Measurements from ENCODE around the gene RPUSD4.
A peak's percentile ranks its signal among the peaks of the same experiment; 100 is the strongest.

RPUSD4 gene

DNA sequence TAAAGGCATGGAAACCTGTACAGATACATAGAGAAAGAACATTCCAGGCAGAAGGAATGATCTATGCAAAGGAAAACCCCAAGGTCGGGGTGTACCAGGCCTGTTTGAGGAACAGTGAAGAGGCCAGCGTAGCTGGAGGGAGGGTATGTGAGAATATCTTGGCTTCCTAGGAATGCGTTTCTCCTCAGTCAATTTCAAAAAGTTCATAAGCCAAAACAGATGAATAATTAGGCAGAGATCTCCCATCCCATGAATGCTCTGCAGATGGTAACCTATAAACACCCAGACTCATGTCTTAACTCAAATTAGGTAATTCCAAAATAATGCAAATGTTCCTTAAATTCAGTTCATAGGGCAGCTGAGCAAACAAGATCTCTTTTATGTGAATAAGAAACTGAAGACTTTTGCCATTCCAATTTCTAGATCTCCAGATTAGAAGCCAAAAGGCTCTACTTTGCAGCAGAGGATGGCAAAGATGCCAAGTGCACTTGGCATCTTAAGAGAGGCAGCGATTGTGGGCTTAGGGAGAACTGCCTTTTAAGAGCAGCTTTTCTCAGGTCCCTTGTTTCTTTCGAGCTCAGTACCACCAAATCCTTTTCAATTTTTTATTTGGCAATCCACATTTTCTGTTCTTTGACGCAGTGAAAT, 13.3 kb upstream of the RPUSD4 start:
- Mint-ChIP-seq H3K27ac (no peak overlapping the region), H3K9me3 (no peaks in the 10 kb centered on the region), H3K27me3 (no peaks in the 10 kb centered on the region), H3K4me1 (ENCODE audit: low read depth) (no peaks in the 10 kb centered on the region), H3K36me3 (ENCODE audit: low read depth) (peaks cover 8% of the 10 kb centered on the region), H3K4me3 (no peak overlapping the region)

DNA sequence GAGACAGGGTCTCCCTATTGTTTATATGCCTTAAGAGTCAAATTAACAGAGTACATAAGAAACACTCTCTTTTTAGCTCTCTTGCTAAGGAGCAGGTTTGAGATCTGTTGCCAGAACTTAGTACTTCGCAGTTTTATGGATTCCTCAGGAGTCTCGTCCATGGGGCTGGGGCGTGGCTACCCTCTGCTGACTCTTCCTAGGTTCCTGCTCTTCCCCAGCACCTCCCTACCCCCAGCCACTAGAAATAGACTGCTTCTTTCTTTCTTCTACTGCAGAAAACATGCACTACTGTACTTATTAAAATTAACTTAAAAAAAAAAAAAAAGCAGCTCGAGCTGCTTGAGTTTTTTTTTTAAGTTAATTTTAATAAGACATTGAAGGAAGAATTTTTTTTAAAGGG, 8.1 kb upstream of the RPUSD4 start:
- Mint-ChIP-seq H3K36me3 (ENCODE audit: low read depth) (peaks cover 5% of the 10 kb centered on the region), H3K4me1 (ENCODE audit: low read depth) (peaks cover 34% of the 10 kb centered on the region), H3K27ac (no peak overlapping the region), H3K9me3 (no peaks in the 10 kb centered on the region), H3K27me3 (no peaks in the 10 kb centered on the region), H3K4me3 (no peak overlapping the region)

DNA sequence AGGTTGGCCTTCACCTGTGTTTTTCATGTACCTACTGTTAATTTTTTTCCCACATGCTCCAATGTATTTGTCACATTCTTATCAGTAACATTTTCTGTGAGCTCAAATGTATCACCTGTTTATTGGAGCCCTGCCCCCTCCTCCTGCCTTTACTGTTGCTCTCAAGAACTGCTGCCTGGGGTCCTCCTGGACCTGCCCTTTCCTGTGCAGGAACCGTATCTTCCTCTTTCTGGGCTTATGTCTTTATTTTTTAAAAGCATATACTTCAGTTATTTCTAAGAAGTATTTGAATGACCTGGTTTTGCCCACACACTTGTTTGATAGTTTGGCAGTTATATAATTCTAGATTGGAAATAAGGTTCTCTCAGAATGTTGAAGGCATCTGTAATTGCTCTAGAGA, 6.0 kb upstream of the RPUSD4 start:
- Mint-ChIP-seq H3K27me3 (no peaks in the 10 kb centered on the region), H3K4me3 (no peak overlapping the region), H3K9me3 (no peaks in the 10 kb centered on the region), H3K4me1 (ENCODE audit: low read depth) (peaks cover 52% of the 10 kb centered on the region), H3K27ac (peak overlapping the region; percentile 4), H3K36me3 (ENCODE audit: low read depth) (peaks cover 3% of the 10 kb centered on the region)

DNA sequence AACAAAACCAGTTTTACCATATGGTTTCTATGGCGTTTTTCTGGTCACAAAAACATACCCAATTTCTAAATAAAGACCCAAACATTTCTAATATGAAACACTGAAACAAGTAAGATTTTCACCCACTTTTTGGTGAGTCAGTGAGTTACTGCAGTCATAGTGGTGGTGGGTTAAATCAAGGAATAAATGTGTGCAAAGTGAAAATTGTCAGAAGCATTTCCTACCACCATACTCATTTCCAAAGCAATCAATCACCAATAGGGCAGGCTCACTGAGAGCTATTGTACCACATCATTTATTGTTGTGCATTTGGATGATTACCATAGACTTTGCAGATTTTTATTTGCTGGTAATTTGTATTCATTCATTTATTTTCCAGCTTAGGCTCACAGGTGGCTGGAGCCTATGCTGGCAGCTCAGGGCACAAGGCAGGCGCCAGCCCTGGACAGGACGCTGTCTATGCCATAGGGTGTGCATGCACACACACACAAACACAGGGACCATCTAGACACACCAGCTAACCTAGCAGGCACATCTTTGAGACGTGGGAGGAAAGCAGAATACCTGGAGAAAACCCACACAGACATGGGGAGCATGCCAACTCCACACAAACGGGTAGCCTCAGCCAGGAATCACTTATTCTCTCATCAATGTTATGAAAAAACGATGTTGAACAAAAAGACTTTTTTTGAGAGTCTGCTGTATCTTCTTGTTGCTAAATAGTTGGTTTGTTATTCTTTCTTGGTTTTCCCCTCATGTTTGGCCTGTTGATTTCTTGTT, 5.3 kb upstream of the RPUSD4 start:
- Mint-ChIP-seq H3K27me3 (no peaks in the 10 kb centered on the region), H3K36me3 (ENCODE audit: low read depth) (peaks cover 3% of the 10 kb centered on the region), H3K9me3 (no peaks in the 10 kb centered on the region), H3K4me1 (ENCODE audit: low read depth) (peaks cover 59% of the 10 kb centered on the region), H3K27ac (peak overlapping the region; percentile 9), H3K4me3 (no peak overlapping the region)

DNA sequence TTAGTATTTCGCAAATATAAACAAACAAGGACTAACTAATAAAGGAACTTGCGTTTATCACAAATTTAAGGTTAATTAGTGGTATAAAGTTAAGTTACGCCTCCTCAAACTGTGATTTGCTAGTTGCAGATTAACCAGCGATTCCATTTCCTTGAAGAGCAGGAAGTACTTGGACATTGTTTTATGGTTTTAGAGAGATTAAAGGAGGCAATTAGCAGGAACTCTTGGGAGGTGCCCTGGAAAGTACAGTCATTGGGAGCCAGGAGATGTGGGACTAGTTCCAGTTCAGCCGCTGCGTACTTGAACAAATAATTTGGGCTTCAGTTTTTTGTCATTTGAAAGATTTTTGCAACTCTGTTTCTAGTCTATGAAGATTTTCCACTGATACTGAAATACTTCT, 3.4 kb upstream of the RPUSD4 start:
- Mint-ChIP-seq H3K4me1 (ENCODE audit: low read depth) (peaks cover 76% of the 10 kb centered on the region), H3K4me3 (no peak overlapping the region), H3K36me3 (ENCODE audit: low read depth) (peaks cover 8% of the 10 kb centered on the region), H3K27ac (no peak overlapping the region), H3K9me3 (no peaks in the 10 kb centered on the region), H3K27me3 (no peaks in the 10 kb centered on the region)

DNA sequence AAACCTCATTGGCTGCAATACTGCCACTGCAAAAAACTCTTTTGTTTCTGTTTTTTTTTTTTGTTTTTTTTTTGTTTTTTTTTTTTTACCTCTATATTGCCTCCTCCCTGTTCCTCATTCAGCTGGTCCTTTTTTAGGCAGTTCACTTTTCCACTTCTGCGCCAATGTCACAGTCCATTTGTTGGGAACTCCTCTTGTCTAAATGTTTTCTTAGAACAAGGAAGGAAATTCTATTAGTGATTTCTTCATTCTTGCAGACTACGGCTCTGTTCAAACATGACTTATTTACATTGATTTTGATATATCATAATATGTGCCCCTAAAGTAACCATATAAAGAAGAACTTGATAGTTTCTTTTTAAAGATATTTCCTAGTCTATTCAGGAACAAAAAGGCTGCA, 3.0 kb upstream of the RPUSD4 start:
- H3K36me3 Mint-ChIP-seq (ENCODE audit: low read depth): peaks cover 12% of the 10 kb centered on the region
- no peaks in the 10 kb centered on the region for H3K27me3 Mint-ChIP-seq
- H3K27ac Mint-ChIP-seq: no peak overlapping the region
- no peak overlapping the region for H3K4me3 Mint-ChIP-seq
- H3K9me3 Mint-ChIP-seq: no peaks in the 10 kb centered on the region
- peaks cover 80% of the 10 kb centered on the region for H3K4me1 Mint-ChIP-seq (ENCODE audit: low read depth)

DNA sequence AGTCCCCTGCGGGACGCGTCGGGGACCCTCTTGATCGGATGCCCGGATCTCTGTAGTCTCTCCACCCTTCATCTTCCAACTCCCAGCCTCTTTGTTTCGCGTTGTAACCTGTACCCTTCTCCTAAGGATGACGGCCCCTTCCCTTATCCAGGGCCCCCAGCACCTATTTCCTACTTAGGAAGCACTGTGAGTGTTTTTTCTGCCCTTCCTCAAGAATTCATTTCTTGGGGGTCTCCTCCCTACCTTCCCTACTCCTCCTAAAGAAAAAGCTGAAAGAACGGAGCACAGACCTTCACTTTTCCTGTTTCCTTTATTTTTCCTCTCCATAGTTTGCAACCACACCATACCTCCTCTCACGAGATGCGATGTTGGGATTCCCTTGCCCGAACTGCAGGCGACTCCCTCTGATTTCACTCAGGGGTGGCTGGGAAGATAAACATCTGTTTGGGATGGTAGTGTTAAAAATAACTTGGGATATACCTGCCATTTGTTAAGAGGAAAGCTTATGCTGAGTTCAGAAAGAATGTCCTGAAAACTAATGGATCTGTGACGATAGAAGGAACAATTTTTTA, 725 bp upstream of the RPUSD4 start:
- H3K9me3 Mint-ChIP-seq: no peaks in the 10 kb centered on the region
- peak overlapping the region; percentile 94 for H3K27ac Mint-ChIP-seq
- peaks cover 67% of the 10 kb centered on the region for H3K4me1 Mint-ChIP-seq (ENCODE audit: low read depth)
- H3K4me3 Mint-ChIP-seq: peak overlapping the region; percentile 94
- peaks cover 27% of the 10 kb centered on the region for H3K36me3 Mint-ChIP-seq (ENCODE audit: low read depth)
- no peaks in the 10 kb centered on the region for H3K27me3 Mint-ChIP-seq

DNA sequence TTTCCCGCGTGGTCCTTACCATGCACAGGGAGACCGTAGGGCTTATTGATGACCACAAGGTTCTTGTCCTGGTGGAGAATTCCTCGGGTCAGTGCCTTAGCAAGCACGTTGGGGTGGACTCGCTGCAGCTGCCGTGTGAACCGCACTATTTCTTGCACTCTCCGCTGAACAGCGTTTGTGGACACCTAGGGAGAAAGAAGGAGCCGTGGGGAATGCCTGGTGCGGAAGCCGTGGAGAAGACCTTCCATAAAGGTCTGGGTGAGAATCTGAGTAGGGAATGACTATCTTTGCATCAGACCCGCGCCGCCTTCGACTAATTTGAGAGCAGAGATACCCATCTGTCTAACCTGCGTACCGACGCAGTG, 597 bp downstream of the RPUSD4 start:
- peaks cover 38% of the 10 kb centered on the region for H3K36me3 Mint-ChIP-seq (ENCODE audit: low read depth)
- H3K4me1 Mint-ChIP-seq (ENCODE audit: low read depth): peaks cover 56% of the 10 kb centered on the region
- H3K9me3 Mint-ChIP-seq: no peaks in the 10 kb centered on the region
- peak overlapping the region; percentile 94 for H3K27ac Mint-ChIP-seq
- H3K27me3 Mint-ChIP-seq: no peaks in the 10 kb centered on the region
- peak overlapping the region; percentile 94 for H3K4me3 Mint-ChIP-seq

DNA sequence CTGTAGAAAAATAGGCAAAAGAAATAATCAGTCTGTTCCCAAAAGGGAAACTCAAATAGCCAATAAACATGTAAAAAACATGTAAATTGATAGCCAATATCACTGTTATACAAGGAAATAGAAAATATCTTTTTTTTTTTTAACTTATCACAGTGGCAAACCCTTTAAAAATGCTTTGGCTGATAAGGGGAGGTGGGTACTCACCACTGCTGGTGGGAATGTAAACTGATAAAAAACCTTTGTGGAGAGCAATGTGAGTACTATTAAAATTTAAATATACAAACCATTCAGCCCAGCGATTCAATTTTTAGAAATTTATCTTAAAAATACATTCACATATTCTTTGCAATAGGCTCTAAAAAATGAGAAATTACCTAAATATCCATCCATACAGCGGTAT, 3.6 kb downstream of the RPUSD4 start:
- Mint-ChIP-seq H3K9me3 (no peaks in the 10 kb centered on the region), H3K27me3 (no peaks in the 10 kb centered on the region), H3K36me3 (ENCODE audit: low read depth) (peaks cover 60% of the 10 kb centered on the region), H3K27ac (no peak overlapping the region), H3K4me1 (ENCODE audit: low read depth) (peaks cover 35% of the 10 kb centered on the region), H3K4me3 (no peak overlapping the region)

DNA sequence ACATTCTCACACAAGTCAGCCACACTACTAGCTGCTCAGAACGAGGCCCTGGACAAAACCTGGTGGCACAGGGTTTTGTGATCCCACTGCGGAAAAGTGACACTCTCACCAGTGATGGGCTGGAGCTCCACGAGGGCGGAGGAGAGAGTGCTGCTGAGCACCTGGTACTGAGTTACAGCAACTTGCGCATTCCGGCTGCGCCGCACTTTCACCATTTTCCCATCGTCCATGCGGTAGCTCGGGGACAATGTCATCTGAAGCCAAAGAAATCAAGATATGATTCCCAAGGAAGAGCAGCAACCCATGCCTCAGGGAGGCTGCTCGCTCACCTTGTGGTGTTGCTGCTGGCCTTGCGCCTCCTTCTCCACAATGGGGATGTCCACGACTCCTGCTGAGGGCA, 6.1 kb downstream of the RPUSD4 start:
- Mint-ChIP-seq H3K36me3 (ENCODE audit: low read depth) (peaks cover 81% of the 10 kb centered on the region), H3K27ac (no peak overlapping the region), H3K4me3 (no peak overlapping the region), H3K4me1 (ENCODE audit: low read depth) (peaks cover 12% of the 10 kb centered on the region), H3K27me3 (no peaks in the 10 kb centered on the region), H3K9me3 (no peaks in the 10 kb centered on the region)

DNA sequence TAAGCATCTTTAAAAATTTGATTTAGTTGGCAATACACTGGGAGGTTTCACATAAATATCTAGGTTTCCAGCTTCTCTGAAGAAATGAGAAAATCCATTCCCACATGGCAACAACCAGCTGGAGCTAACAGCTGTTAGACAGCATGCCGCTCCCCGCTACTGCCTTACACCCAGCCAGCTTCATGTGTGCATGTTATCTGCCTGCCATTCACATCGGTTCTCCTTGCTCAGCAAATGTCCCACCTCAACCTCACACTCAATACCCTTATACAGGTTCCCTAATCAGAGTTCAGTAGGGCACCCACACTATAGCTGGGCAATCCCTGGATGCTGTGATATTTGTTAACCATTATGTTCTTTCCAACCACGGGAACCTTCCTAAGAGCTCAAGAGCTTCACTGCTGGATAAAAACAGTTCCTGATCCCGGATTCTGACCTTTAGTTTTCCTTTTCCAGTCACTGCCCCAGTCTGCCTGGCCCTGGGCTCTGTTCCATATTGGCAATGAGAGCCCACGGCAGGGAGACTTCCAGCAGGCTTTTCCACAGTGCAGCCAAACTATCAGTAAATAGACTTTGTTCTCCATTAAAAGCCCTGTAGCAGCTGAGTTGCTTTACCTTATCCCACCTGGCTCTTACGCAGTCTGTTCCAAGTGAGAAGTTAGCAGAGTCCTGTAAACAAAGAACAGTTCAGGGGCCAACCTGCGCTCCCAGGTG, 8.6 kb downstream of the RPUSD4 start:
- no peaks in the 10 kb centered on the region for H3K4me1 Mint-ChIP-seq (ENCODE audit: low read depth)
- no peak overlapping the region for H3K4me3 Mint-ChIP-seq
- peaks cover 6% of the 10 kb centered on the region for H3K9me3 Mint-ChIP-seq
- no peak overlapping the region for H3K27ac Mint-ChIP-seq
- H3K36me3 Mint-ChIP-seq (ENCODE audit: low read depth): peaks cover 85% of the 10 kb centered on the region
- no peaks in the 10 kb centered on the region for H3K27me3 Mint-ChIP-seq

DNA sequence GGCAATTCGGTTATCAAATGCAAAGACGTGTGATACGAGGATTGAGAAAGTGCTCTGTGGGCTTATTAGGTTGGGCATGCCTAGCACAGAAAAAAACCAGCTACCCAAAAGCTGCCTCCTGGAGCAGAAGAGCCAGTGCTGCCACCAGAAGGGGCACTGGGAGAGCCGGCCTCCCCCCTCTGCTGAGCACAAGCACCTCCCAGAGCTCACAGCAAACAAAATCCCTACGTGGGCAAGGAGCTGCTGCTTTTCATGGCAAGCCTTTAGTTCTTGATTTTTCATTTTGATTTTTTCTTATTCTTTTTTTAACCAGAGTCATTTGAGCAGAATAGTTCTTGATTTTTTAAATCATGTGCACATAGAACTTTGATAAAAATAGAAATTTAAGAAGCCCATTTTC, 12.8 kb downstream of the RPUSD4 start:
- H3K4me3 Mint-ChIP-seq: no peak overlapping the region
- H3K4me1 Mint-ChIP-seq (ENCODE audit: low read depth): no peaks in the 10 kb centered on the region
- H3K36me3 Mint-ChIP-seq (ENCODE audit: low read depth): peaks cover 85% of the 10 kb centered on the region
- no peaks in the 10 kb centered on the region for H3K27me3 Mint-ChIP-seq
- no peak overlapping the region for H3K27ac Mint-ChIP-seq
- H3K9me3 Mint-ChIP-seq: peaks cover 11% of the 10 kb centered on the region

DNA sequence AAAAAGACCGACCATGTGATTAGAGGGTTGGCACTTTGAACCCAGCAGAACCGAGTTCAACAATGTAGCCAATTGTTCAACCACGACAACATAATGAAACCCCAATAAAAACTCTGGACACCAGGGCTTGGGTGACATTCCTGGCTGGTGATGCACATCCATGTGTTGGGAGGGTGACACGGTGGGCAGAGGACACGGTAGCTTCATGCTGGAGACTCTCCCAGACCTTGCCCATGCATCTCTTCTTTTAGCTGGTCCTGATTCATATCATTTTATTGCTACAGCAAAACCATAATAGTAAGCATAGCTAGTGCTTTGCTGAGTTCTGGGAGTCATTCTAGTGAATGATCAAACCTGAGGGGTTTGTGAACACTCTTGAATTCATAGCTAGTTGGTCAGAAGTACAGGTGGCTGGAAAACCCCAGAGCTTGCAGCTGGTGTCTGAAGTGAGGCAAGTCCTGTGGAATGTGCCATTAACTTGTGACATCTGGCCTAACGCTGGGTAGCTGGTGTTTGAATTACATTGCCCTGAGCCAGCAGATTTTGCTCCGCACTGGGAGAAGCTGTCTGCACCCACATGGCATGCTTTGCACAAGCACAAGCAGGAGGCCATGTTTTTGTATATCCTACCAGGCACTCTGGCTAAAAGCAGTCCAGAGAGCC, 14.0 kb downstream of the RPUSD4 start:
- H3K9me3 Mint-ChIP-seq: peaks cover 11% of the 10 kb centered on the region
- no peaks in the 10 kb centered on the region for H3K27me3 Mint-ChIP-seq
- no peaks in the 10 kb centered on the region for H3K4me1 Mint-ChIP-seq (ENCODE audit: low read depth)
- peaks cover 83% of the 10 kb centered on the region for H3K36me3 Mint-ChIP-seq (ENCODE audit: low read depth)
- H3K27ac Mint-ChIP-seq: no peak overlapping the region
- no peak overlapping the region for H3K4me3 Mint-ChIP-seq

DNA sequence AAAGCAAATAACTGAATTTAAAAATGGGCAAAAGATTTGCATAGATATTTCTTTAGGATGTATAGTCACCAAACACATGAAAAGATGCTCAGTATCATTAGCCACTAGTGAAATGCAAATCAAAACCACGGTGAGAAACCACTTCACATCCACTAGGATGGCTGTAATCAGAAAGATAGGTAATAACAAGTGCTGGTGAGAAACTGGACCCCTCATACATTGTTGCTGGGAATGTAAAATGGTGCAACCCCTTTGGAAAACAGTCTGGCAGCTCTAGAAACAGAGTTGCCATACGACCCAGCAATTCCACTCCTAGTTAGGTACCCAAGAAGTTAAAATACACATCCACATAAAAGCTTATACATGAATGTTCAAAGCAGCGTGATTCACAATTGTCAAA, 16.3 kb downstream of the RPUSD4 start:
- Mint-ChIP-seq H3K27me3 (no peaks in the 10 kb centered on the region), H3K27ac (no peak overlapping the region), H3K4me1 (ENCODE audit: low read depth) (no peaks in the 10 kb centered on the region), H3K36me3 (ENCODE audit: low read depth) (peaks cover 82% of the 10 kb centered on the region), H3K9me3 (peaks cover 11% of the 10 kb centered on the region), H3K4me3 (no peak overlapping the region)

DNA sequence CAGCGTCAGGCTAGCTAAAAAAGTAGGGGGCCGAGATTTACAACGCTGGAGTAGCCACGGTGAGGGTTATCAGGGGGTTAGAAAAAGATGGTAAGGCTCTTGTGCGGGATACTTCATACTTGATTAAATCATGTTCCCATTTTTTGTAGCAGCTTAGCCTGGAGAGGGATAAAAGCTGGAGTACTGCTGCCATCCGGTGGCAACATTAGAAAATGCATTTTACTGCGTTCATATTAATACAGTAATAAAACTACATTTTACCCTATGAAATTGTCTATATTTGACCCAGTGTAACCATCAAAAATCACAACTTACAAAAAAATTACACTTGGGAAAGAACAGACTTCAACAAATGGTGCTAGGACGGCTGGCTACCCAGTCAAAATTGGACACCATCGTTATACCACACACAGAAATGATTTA, 17.3 kb downstream of the RPUSD4 start:
- no peaks in the 10 kb centered on the region for H3K27me3 Mint-ChIP-seq
- H3K4me3 Mint-ChIP-seq: no peak overlapping the region
- peaks cover 72% of the 10 kb centered on the region for H3K36me3 Mint-ChIP-seq (ENCODE audit: low read depth)
- no peaks in the 10 kb centered on the region for H3K4me1 Mint-ChIP-seq (ENCODE audit: low read depth)
- H3K9me3 Mint-ChIP-seq: peaks cover 11% of the 10 kb centered on the region
- no peak overlapping the region for H3K27ac Mint-ChIP-seq

Data from stimulated activated naive CD8-positive, alpha-beta T cell treated with anti-CD3 and anti-CD28 coated beads, Interleukin-15, Interleukin-2, amounts not matched to agents 100 ng/mL and 50 ng/mL, for 24 hours (primary cell).